Activated CD4-positive, alpha-beta T cell treated with anti-CD3 and anti-CD28 coated beads, Interleukin-2, amount 10 ng/mL, durations not matched to agents 24 days and 14 days (primary cell): ENCODE results near the gene NAB2. TPM values are rescaled to one million over a fixed set of nuclear protein-coding genes. Genes with fewer than 3 reads are reported as not detected.

Experiments used
- DNase-seq: peaks from one replicate; pipeline ENCODE4 v3.0.0; 2022
- H3K27ac Mint-ChIP-seq: one replicate; pipeline ENCODE4 v1.8.0; 2022; ENCODE audit warnings: mild to moderate bottlenecking, mixed read lengths
- H3K27me3 Mint-ChIP-seq: one replicate; pipeline ENCODE4 v1.8.0; 2022; ENCODE audit warnings: mixed read lengths
- H3K36me3 Mint-ChIP-seq: one replicate; pipeline ENCODE4 v1.8.0; 2022; ENCODE audit warnings: low read depth, mild to moderate bottlenecking, mixed read lengths
- H3K4me1 Mint-ChIP-seq: one replicate; pipeline ENCODE4 v1.8.0; 2021; ENCODE audit warnings: mixed read lengths
- H3K4me3 Mint-ChIP-seq: one replicate; pipeline ENCODE4 v1.8.0; 2022; ENCODE audit warnings: mild to moderate bottlenecking, moderate library complexity, mixed read lengths
- H3K9me3 Mint-ChIP-seq: one replicate; pipeline ENCODE4 v1.8.0; 2021; ENCODE audit warnings: mixed read lengths
- intact Hi-C: fragments of 100-400 bp; cut with micrococcal nuclease; formaldehyde crosslinking; loops from one replicate; pipeline ENCODE4 v1.15.1; 2023
- total RNA-seq: library from RNA; stranded (reverse); gene quantifications from 2 replicates; pipeline ENCODE4 v1.2.3, GENCODE V29; 2022

Gene NAB2
- total RNA-seq, 1 donor from 2014 or later: 76.7 TPM

GRCh38 chr12:57104292-57104910 is 15.5 kb downstream of the NAB2 start:
- Mint-ChIP-seq H3K27ac (no peak overlapping the region), H3K4me3 (no peak overlapping the region)

GRCh38 chr12:57105011-57105753 is 16.3 kb downstream of the NAB2 start:
- DNase-seq: no peak
- Mint-ChIP-seq H3K9me3 (no peaks in the 10 kb centered on the region), H3K36me3 (peaks cover 74% of the 10 kb centered on the region), H3K27ac (no peak overlapping the region), H3K27me3 (no peaks in the 10 kb centered on the region), H3K4me3 (no peak overlapping the region), H3K4me1 (peaks cover 40% of the 10 kb centered on the region)
- intact Hi-C loops: no loop called here

More at GRCh38 chr12:57104292-57104910, 15.5 kb downstream of the NAB2 start:
- Mint-ChIP-seq H3K9me3 (no peaks in the 10 kb centered on the region), H3K36me3 (peaks cover 80% of the 10 kb centered on the region), H3K27me3 (no peaks in the 10 kb centered on the region), H3K4me1 (peaks cover 36% of the 10 kb centered on the region)
- intact Hi-C loops: no loop called here
- no peak for DNase-seq

GRCh38 chr12:57106021-57106708 is 17.3 kb downstream of the NAB2 start:
- Mint-ChIP-seq H3K4me3 (no peak overlapping the region), H3K36me3 (peaks cover 73% of the 10 kb centered on the region), H3K27ac (peak overlapping the region; percentile 41), H3K9me3 (no peaks in the 10 kb centered on the region), H3K4me1 (peaks cover 38% of the 10 kb centered on the region), H3K27me3 (no peaks in the 10 kb centered on the region)
- intact Hi-C loops: no loop called here
- no peak for DNase-seq

GRCh38 chr12:57107456-57108155 is 18.7 kb downstream of the NAB2 start:
- DNase-seq: no peak
- intact Hi-C loops: no loop called here
- peak overlapping the region; percentile 57 for H3K4me3 Mint-ChIP-seq
- H3K36me3 Mint-ChIP-seq: peaks cover 61% of the 10 kb centered on the region
- no peaks in the 10 kb centered on the region for H3K9me3 Mint-ChIP-seq
- no peaks in the 10 kb centered on the region for H3K27me3 Mint-ChIP-seq
- H3K27ac Mint-ChIP-seq: peak overlapping the region; percentile 1
- peaks cover 47% of the 10 kb centered on the region for H3K4me1 Mint-ChIP-seq

- Mint-ChIP-seq H3K4me1 (peaks cover 51% of the 10 kb centered on the region), H3K36me3 (peaks cover 47% of the 10 kb centered on the region), H3K27me3 (no peaks in the 10 kb centered on the region), H3K9me3 (no peaks in the 10 kb centered on the region), H3K27ac (peak overlapping the region; percentile 92), H3K4me3 (peak overlapping the region; percentile 92)
- intact Hi-C loops: loop anchor here (1.0 to 5.0 kb wide), 3 partner anchors 21 to 421 kb away; partner anchors contain the start of genes PRIM1 and PTGES3
- DNase-seq: no peak
Observed at GRCh38 chr12:57109207-57110103, 20.5 kb downstream of the NAB2 start.

- Mint-ChIP-seq H3K27me3 (no peaks in the 10 kb centered on the region), H3K4me3 (peak overlapping the region; percentile 92), H3K27ac (peak overlapping the region; percentile 92), H3K36me3 (peaks cover 39% of the 10 kb centered on the region), H3K9me3 (no peaks in the 10 kb centered on the region), H3K4me1 (peaks cover 48% of the 10 kb centered on the region)
- intact Hi-C loops: loop anchor here (1.0 to 5.0 kb wide), 4 partner anchors 17 to 422 kb away; partner anchors contain the start of genes PRIM1 and PTGES3
- peak; percentile 91 for DNase-seq
Observed at GRCh38 chr12:57110104-57111030, 21.5 kb downstream of the NAB2 start.

- peaks cover 47% of the 10 kb centered on the region for H3K4me1 Mint-ChIP-seq
- H3K27me3 Mint-ChIP-seq: peaks cover 1% of the 10 kb centered on the region
- H3K36me3 Mint-ChIP-seq: peaks cover 31% of the 10 kb centered on the region
- H3K27ac Mint-ChIP-seq: peak within 1 kb of the TSS; percentile 92
- no peaks in the 10 kb centered on the region for H3K9me3 Mint-ChIP-seq
- intact Hi-C loops: loop anchor here (1.0 to 5.0 kb wide), 3 partner anchors 16 to 422 kb away; partner anchors contain the start of genes PRIM1 and PTGES3
- peak; percentile 96 for DNase-seq
- peak within 1 kb of the TSS; percentile 92 for H3K4me3 Mint-ChIP-seq
Observed at GRCh38 chr12:57111031-57111734, 22.3 kb downstream of the NAB2 start, which contains the start of gene STAT6. TSS of gene STAT6 (minus strand) at chr12:57111362. CDS start at chr12:57108278, 3,084 bp downstream.

- intact Hi-C loops: loop anchor here (1.0 to 5.0 kb wide), 4 partner anchors 43 to 360 kb away; partner anchors contain the start of gene PRIM1
- Mint-ChIP-seq H3K9me3 (no peaks in the 10 kb centered on the region), H3K4me3 (peak overlapping the region; percentile 92), H3K27me3 (peaks cover 9% of the 10 kb centered on the region), H3K27ac (peak overlapping the region; percentile 92), H3K4me1 (peaks cover 39% of the 10 kb centered on the region), H3K36me3 (peaks cover 16% of the 10 kb centered on the region)
- no peak for DNase-seq
Observed at GRCh38 chr12:57112492-57113294, 23.8 kb downstream of the NAB2 start.

- no peak for DNase-seq
- H3K36me3 Mint-ChIP-seq: no peaks in the 10 kb centered on the region
- H3K4me3 Mint-ChIP-seq: no peak overlapping the region
- H3K9me3 Mint-ChIP-seq: no peaks in the 10 kb centered on the region
- intact Hi-C loops: no loop called here
- H3K27me3 Mint-ChIP-seq: peaks cover 9% of the 10 kb centered on the region
- H3K27ac Mint-ChIP-seq: no peak overlapping the region
- peaks cover 22% of the 10 kb centered on the region for H3K4me1 Mint-ChIP-seq
Observed at GRCh38 chr12:57116580-57117281, 27.8 kb downstream of the NAB2 start.

GRCh38 chr12:57118711-57119271 is 29.9 kb downstream of the NAB2 start:
- Mint-ChIP-seq H3K36me3 (peaks cover 5% of the 10 kb centered on the region), H3K4me1 (peaks cover 7% of the 10 kb centered on the region), H3K9me3 (peaks cover 6% of the 10 kb centered on the region), H3K27ac (no peak overlapping the region), H3K4me3 (no peak overlapping the region), H3K27me3 (peaks cover 16% of the 10 kb centered on the region)
- DNase-seq: no peak
- intact Hi-C loops: no loop called here
